Skeletal muscle tissue (tissue), 4 donors: Measurements from ENCODE around the gene SH2D3A. TPM values are rescaled to one million over a fixed set of nuclear protein-coding genes. Genes with fewer than 3 reads are reported as not detected.
"Not testable (repeated sequence)": the region's sequence is repeated elsewhere in the genome, so short reads cannot be mapped to it uniquely, and the experiment has no call there.

Source experiments
- H3K27ac ChIP-seq: one replicate; pipeline ENCODE4 v1.7.0; 2013; ENCODE audit warnings: mild to moderate bottlenecking, low read depth, low read length, inconsistent platforms
- H3K27me3 ChIP-seq, 3 donors: one replicate each; pipeline ENCODE4 v1.7.0; 2013; ENCODE audit warnings: low read length in 3 of 3; ENCODE audit not compliant: control insufficient read depth in 3 of 3, insufficient read depth in 3 of 3
- H3K36me3 ChIP-seq, 3 donors: one replicate each; pipeline ENCODE4 v1.7.0; 2013; ENCODE audit warnings: low read length in 3 of 3; ENCODE audit not compliant: control insufficient read depth in 3 of 3, insufficient read depth in 3 of 3
- H3K4me1 ChIP-seq, 3 donors: one replicate each; pipeline ENCODE4 v1.7.0; 2013; ENCODE audit warnings: low read length in 3 of 3, mild to moderate bottlenecking in 3 of 3; ENCODE audit not compliant: control insufficient read depth in 3 of 3, insufficient read depth in 3 of 3
- H3K4me3 ChIP-seq, 3 donors: one replicate each; pipeline ENCODE4 v1.7.0; 2013; ENCODE audit warnings: low read length in 3 of 3
- H3K9ac ChIP-seq, 3 donors: one replicate each; pipeline ENCODE4 v1.7.0; 2013; ENCODE audit warnings: low read length in 3 of 3, mild to moderate bottlenecking in 3 of 3, moderate library complexity in 2 of 3, low read depth in 1 of 3
- H3K9me3 ChIP-seq, 3 donors: one replicate each; pipeline ENCODE4 v1.7.0; 2013; ENCODE audit warnings: low read length in 3 of 3; ENCODE audit not compliant: control insufficient read depth in 3 of 3
- total RNA-seq: library from RNA; depleted of rRNA; stranded (reverse); fragments of >200 nt; gene quantifications from one replicate; pipeline ENCODE4 v1.2.3, GENCODE V29; 2014
- donor health status: Osteomylitis.

The SH2D3A gene
- total RNA-seq, 1 donor from 2014 or later: not detected

GRCh38 chr19:6802336-6803035 lies 35.3 kb upstream of the SH2D3A start:
- H3K4me3 ChIP-seq: no peak overlapping the region
- peaks cover 3 to 15% (median 6%) of the 10 kb centered on the region in 3 donors for H3K27me3 ChIP-seq
- no peaks in the 10 kb centered on the region for H3K36me3 ChIP-seq
- peaks cover 0 to 7% (median 6%) of the 10 kb centered on the region in 3 donors for H3K4me1 ChIP-seq
- H3K9ac ChIP-seq: no peak overlapping the region
- no peak overlapping the region for H3K27ac ChIP-seq
- H3K9me3 ChIP-seq: no peaks in the 10 kb centered on the region

- H3K9me3 ChIP-seq: no peaks in the 10 kb centered on the region
- no peaks in the 10 kb centered on the region for H3K36me3 ChIP-seq
- no peak overlapping the region for H3K27ac ChIP-seq
- no peak overlapping the region for H3K9ac ChIP-seq
- H3K4me3 ChIP-seq: peak overlapping the region in 1 of 3 donors; percentile 38
- peaks cover 3 to 15% (median 6%) of the 10 kb centered on the region in 3 donors for H3K27me3 ChIP-seq
- H3K4me1 ChIP-seq: peaks cover 0 to 7% (median 6%) of the 10 kb centered on the region in 3 donors
These were observed 34.4 kb upstream of the SH2D3A start for GRCh38 chr19:6801485-6802086.

GRCh38 chr19:6800991-6801484 lies 33.8 kb upstream of the SH2D3A start:
- Histone ChIP-seq H3K27ac (no peak overlapping the region), H3K9me3 (peaks cover 0 to 3% (median 0%) of the 10 kb centered on the region in 3 donors), H3K9ac (no peak overlapping the region), H3K4me1 (peaks cover 0 to 7% (median 6%) of the 10 kb centered on the region in 3 donors), H3K36me3 (no peaks in the 10 kb centered on the region), H3K4me3 (peak overlapping the region in 1 of 3 donors; percentile 38), H3K27me3 (peaks cover 3 to 15% (median 6%) of the 10 kb centered on the region in 3 donors)

DNA sequence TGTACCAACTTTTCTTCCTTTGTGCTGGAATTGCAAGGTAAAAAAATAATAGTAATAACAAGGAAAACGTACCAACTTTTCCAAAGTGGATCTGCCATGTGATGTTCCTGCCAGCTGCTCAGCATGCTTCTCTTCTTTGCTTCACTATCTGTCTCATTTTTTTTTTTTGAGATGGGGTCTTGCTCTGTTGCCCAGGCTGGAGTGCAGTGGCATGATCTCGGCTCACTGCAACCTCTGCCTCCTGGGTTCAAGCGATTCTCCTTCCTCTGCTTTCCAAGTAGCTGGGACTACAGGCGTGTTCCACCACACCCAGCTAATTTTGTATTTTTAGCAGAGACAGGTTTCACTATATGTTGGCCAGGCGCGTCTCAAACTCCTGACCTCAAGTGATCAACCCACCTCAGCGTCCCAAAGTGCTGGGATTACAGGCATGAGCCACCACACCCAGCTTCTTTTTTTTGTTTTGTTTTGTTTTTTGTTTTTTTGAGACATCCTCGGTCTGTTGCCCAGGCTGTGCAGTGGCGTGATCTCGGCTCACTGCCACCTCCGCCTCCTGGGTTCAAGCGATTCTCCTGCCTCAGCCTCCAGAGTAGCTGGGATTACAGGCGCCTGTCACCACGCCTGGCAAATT lies 33.0 kb upstream of the SH2D3A start:
- not testable (repeated sequence) for H3K9me3 ChIP-seq, H3K4me1 ChIP-seq, H3K36me3 ChIP-seq, H3K27ac ChIP-seq, H3K9ac ChIP-seq, H3K4me3 ChIP-seq
- H3K27me3 ChIP-seq: peaks cover 3 to 15% (median 6%) of the 10 kb centered on the region in 3 donors

GRCh38 chr19:6797646-6798045 lies 30.4 kb upstream of the SH2D3A start:
- H3K9me3 ChIP-seq: peaks cover 0 to 8% (median 0%) of the 10 kb centered on the region in 3 donors
- H3K9ac ChIP-seq: no peak overlapping the region
- no peaks in the 10 kb centered on the region for H3K36me3 ChIP-seq
- H3K27me3 ChIP-seq: peaks cover 0 to 15% (median 6%) of the 10 kb centered on the region in 3 donors
- no peak overlapping the region for H3K27ac ChIP-seq
- no peak overlapping the region for H3K4me3 ChIP-seq
- peaks cover 0 to 7% (median 6%) of the 10 kb centered on the region in 3 donors for H3K4me1 ChIP-seq

- H3K4me1 ChIP-seq: peaks cover 0 to 3% (median 2%) of the 10 kb centered on the region in 3 donors
- H3K4me3 ChIP-seq: no peak overlapping the region
- H3K9ac ChIP-seq: no peak overlapping the region
- H3K27me3 ChIP-seq: peaks cover 0 to 14% (median 2%) of the 10 kb centered on the region in 3 donors
- H3K9me3 ChIP-seq: peaks cover 0 to 8% (median 0%) of the 10 kb centered on the region in 3 donors
- no peaks in the 10 kb centered on the region for H3K36me3 ChIP-seq
- H3K27ac ChIP-seq: no peak overlapping the region
These were observed 29.0 kb upstream of the SH2D3A start for GRCh38 chr19:6796278-6796677.

DNA sequence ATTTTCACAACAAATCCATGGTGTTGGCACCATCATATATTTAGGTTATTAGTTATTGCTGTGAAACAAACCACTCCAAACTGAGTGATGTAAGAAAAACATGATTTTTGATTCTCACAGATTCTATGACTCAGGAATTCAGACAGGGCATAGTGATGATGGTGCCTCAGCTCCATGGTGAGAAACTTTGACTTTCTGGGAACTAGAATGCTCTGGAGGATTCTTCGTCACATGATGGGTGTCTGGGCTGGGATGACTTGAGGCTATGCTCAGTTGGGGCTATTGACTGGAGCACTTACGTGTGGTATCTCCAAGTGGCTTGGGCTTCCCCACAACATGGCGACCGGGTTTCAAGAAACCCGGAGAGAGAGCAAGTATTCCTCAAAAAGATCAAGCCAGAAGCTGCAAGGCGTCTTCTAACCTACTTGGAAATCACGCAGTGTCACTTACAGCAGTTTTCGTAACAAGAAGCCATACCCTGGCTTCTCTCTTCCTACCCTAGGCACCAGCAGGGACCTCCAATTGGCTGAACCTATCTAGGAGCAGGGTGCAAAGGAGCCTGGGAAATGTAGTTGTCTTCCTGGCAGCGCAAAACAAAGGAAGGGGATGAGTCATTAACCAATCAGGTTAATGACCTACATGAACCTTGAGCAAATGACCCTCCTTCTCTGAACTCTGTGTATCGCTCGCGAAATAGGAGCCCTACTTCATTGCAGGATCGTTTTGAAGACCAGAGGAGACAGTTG lies 27.6 kb upstream of the SH2D3A start:
- peaks cover 0 to 7% (median 0%) of the 10 kb centered on the region in 3 donors for H3K27me3 ChIP-seq
- H3K27ac ChIP-seq: no peak overlapping the region
- H3K4me3 ChIP-seq: no peak overlapping the region
- peaks cover 0 to 8% (median 0%) of the 10 kb centered on the region in 3 donors for H3K9me3 ChIP-seq
- no peak overlapping the region for H3K9ac ChIP-seq
- H3K4me1 ChIP-seq: no peaks in the 10 kb centered on the region
- no peaks in the 10 kb centered on the region for H3K36me3 ChIP-seq

DNA sequence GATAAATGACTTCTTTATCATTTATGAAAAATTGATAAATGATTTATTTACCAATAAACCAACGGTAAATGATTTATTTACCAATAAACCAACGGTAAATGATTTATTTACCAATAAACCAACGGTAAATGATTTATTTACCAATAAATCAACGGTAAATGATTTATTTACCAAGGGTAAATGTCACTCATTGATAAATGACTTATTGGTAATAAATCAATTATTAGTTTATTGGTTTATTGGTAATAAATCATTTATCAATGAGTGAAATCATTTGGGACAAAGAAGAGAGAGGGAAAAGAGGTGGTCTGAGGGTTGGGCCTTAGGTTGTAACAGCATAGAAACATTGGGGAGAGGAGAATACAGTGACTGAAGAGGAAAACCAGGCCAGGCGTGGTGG lies 26.7 kb upstream of the SH2D3A start:
- peaks cover 0 to 7% (median 0%) of the 10 kb centered on the region in 3 donors for H3K27me3 ChIP-seq

DNA sequence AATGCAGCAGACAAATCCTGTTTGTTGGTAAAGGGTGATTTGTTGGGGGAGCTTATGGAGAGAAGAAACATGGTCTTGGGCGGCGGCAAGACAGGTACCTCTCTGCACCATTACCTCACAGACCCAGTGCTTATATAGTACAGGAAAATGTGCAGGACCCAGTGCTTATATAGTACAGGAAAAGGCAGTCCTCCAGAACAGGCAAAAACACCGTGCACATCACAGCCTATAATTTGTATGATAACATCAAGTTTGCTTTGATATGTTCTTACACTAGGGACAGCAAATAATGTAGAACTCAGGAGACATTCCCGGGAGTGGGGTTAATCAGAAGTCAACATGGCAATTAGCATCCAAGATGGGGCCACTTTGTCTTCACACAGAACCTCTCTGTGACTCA lies 26.2 kb upstream of the SH2D3A start:
- H3K4me3 ChIP-seq: no peak overlapping the region
- peaks cover 0 to 8% (median 0%) of the 10 kb centered on the region in 3 donors for H3K9me3 ChIP-seq
- H3K27ac ChIP-seq: no peak overlapping the region
- H3K27me3 ChIP-seq: peaks cover 0 to 7% (median 0%) of the 10 kb centered on the region in 3 donors
- no peak overlapping the region for H3K9ac ChIP-seq
- H3K36me3 ChIP-seq: no peaks in the 10 kb centered on the region
- H3K4me1 ChIP-seq: no peaks in the 10 kb centered on the region

More for the DNA sequence above, 26.7 kb upstream of the SH2D3A start:
- H3K36me3 ChIP-seq: no peaks in the 10 kb centered on the region
- H3K9ac ChIP-seq: no peak overlapping the region
- H3K4me1 ChIP-seq: no peaks in the 10 kb centered on the region
- H3K4me3 ChIP-seq: no peak overlapping the region
- H3K27ac ChIP-seq: no peak overlapping the region
- peaks cover 0 to 8% (median 0%) of the 10 kb centered on the region in 3 donors for H3K9me3 ChIP-seq
